Measurements from ENCODE around the gene DTL.

DNA sequence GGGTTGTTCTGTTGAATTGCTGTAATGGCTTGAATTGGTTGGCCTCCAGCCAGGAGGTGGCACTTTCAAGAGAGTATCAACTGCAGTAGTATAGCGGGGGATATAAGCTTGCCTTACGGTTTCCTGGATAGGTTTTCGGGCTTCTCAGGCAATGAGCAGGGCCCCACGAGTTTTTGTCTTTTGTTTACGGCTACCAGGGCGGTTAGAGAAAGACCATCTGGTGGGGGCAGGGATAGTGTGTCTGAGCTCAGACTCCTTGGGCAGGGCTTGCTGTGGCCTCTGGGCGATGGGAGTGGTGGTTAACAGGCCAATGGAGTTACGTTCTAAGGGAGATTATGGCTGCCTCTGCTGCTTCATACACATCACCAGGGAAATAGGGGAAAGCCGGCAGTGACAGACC, 62.8 kb downstream of the DTL start:
- TF ChIP-seq, protein P1, sequence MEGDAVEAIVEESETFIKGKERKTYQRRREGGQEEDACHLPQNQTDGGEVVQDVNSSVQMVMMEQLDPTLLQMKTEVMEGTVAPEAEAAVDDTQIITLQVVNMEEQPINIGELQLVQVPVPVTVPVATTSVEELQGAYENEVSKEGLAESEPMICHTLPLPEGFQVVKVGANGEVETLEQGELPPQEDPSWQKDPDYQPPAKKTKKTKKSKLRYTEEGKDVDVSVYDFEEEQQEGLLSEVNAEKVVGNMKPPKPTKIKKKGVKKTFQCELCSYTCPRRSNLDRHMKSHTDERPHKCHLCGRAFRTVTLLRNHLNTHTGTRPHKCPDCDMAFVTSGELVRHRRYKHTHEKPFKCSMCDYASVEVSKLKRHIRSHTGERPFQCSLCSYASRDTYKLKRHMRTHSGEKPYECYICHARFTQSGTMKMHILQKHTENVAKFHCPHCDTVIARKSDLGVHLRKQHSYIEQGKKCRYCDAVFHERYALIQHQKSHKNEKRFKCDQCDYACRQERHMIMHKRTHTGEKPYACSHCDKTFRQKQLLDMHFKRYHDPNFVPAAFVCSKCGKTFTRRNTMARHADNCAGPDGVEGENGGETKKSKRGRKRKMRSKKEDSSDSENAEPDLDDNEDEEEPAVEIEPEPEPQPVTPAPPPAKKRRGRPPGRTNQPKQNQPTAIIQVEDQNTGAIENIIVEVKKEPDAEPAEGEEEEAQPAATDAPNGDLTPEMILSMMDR (IDR thresholded peaks at IDR 0.05; ENCODE audit: insufficient read depth, low read length, poor library complexity, severe bottlenecking): no peak
- TF ChIP-seq EZH2phosphoT487 (conservative IDR thresholded peaks at IDR 0.05; ENCODE audit: low read length): no peak

Data from SU-DHL-6 (cell line).